Muscle layer of colon (tissue), 2 donors: Measurements from ENCODE around the gene TXNDC11.

Experiments
- H3K27ac ChIP-seq: one replicate; pipeline ENCODE4 v1.7.0; 2013; ENCODE audit warnings: low read depth, mild to moderate bottlenecking, low read length, moderate library complexity
- H3K27me3 ChIP-seq, 2 donors: one replicate each; pipeline ENCODE4 v1.7.0; 2013; ENCODE audit warnings: low read length in 2 of 2, mild to moderate bottlenecking in 2 of 2; ENCODE audit not compliant: insufficient read depth in 2 of 2, control insufficient read depth in 1 of 2
- H3K36me3 ChIP-seq: one replicate; pipeline ENCODE4 v1.7.0; 2013; ENCODE audit warnings: mild to moderate bottlenecking, low read length; ENCODE audit not compliant: insufficient read depth
- H3K4me1 ChIP-seq: one replicate; pipeline ENCODE4 v1.7.0; 2013; ENCODE audit warnings: mild to moderate bottlenecking, low read length; ENCODE audit not compliant: insufficient read depth
- H3K4me3 ChIP-seq, 2 donors: one replicate each; pipeline ENCODE4 v1.7.0; 2013; ENCODE audit warnings: low read length in 2 of 2, low read depth in 1 of 2, mild to moderate bottlenecking in 1 of 2, moderate library complexity in 1 of 2
- H3K9ac ChIP-seq: one replicate; pipeline ENCODE4 v1.7.0; 2013; ENCODE audit warnings: low read length
- H3K9me3 ChIP-seq: one replicate; pipeline ENCODE4 v1.7.0; 2013; ENCODE audit warnings: mild to moderate bottlenecking, low read length
- donor health status: abdominal sarcoma.
- donor health status: Adenocarcinoma of cecum.

Gene TXNDC11

GRCh38 chr16:11748404-11749254, 6.0 kb upstream of the TXNDC11 start:
- H3K4me1 ChIP-seq = peaks cover 4% of the 10 kb centered on the region
- H3K4me3 ChIP-seq = no peak overlapping the region
- H3K27me3 ChIP-seq = no peaks in the 10 kb centered on the region
- H3K9ac ChIP-seq = no peak overlapping the region
- H3K36me3 ChIP-seq = peaks cover 43% of the 10 kb centered on the region
- H3K9me3 ChIP-seq = no peaks in the 10 kb centered on the region
- H3K27ac ChIP-seq = no peak overlapping the region

GRCh38 chr16:11747949-11748403, 5.3 kb upstream of the TXNDC11 start:
- Histone ChIP-seq H3K9ac (no peak overlapping the region), H3K9me3 (no peaks in the 10 kb centered on the region), H3K27me3 (no peaks in the 10 kb centered on the region), H3K27ac (no peak overlapping the region), H3K4me3 (no peak overlapping the region), H3K4me1 (peaks cover 8% of the 10 kb centered on the region), H3K36me3 (peaks cover 37% of the 10 kb centered on the region)

- Histone ChIP-seq H3K9ac (no peak overlapping the region), H3K27ac (peak overlapping the region; percentile 87), H3K4me3 (no peak overlapping the region), H3K9me3 (no peaks in the 10 kb centered on the region), H3K27me3 (no peaks in the 10 kb centered on the region), H3K36me3 (peaks cover 8% of the 10 kb centered on the region), H3K4me1 (peaks cover 29% of the 10 kb centered on the region)
These were observed 1.4 kb upstream of the TXNDC11 start for GRCh38 chr16:11744075-11744470.

GRCh38 chr16:11743308-11744074, 834 bp upstream of the TXNDC11 start:
- peaks cover 31% of the 10 kb centered on the region for H3K4me1 ChIP-seq
- H3K9ac ChIP-seq = peak overlapping the region; percentile 39
- peaks cover 6% of the 10 kb centered on the region for H3K36me3 ChIP-seq
- H3K27me3 ChIP-seq = no peaks in the 10 kb centered on the region
- peak overlapping the region; percentile 87 for H3K27ac ChIP-seq
- peak overlapping the region; percentile 38 to 60 for H3K4me3 ChIP-seq
- no peaks in the 10 kb centered on the region for H3K9me3 ChIP-seq

- Histone ChIP-seq H3K4me1 (peaks cover 38% of the 10 kb centered on the region), H3K9me3 (no peaks in the 10 kb centered on the region), H3K27ac (peak overlapping the region; percentile 87), H3K9ac (peak overlapping the region; percentile 74), H3K27me3 (no peaks in the 10 kb centered on the region), H3K36me3 (no peaks in the 10 kb centered on the region), H3K4me3 (peak overlapping the region; percentile 83 to 89)
These were observed 543 bp downstream of the TXNDC11 start for GRCh38 chr16:11742093-11742535.

GRCh38 chr16:11740567-11740966, 2.1 kb downstream of the TXNDC11 start:
- Histone ChIP-seq H3K4me1 (peaks cover 44% of the 10 kb centered on the region), H3K9me3 (no peaks in the 10 kb centered on the region), H3K27me3 (no peaks in the 10 kb centered on the region), H3K27ac (no peak overlapping the region), H3K36me3 (peaks cover 10% of the 10 kb centered on the region), H3K4me3 (peak overlapping the region in 1 of 2 donors; percentile 89), H3K9ac (no peak overlapping the region)

GRCh38 chr16:11738742-11739544, 3.7 kb downstream of the TXNDC11 start:
- H3K27me3 ChIP-seq = no peaks in the 10 kb centered on the region
- no peak overlapping the region for H3K27ac ChIP-seq
- no peak overlapping the region for H3K4me3 ChIP-seq
- no peak overlapping the region for H3K9ac ChIP-seq
- H3K36me3 ChIP-seq = peaks cover 26% of the 10 kb centered on the region
- H3K9me3 ChIP-seq = no peaks in the 10 kb centered on the region
- peaks cover 53% of the 10 kb centered on the region for H3K4me1 ChIP-seq

- Histone ChIP-seq H3K27me3 (no peaks in the 10 kb centered on the region), H3K36me3 (peaks cover 29% of the 10 kb centered on the region), H3K9ac (no peak overlapping the region), H3K27ac (no peak overlapping the region), H3K4me3 (no peak overlapping the region), H3K4me1 (peaks cover 48% of the 10 kb centered on the region), H3K9me3 (no peaks in the 10 kb centered on the region)
These were observed 4.9 kb downstream of the TXNDC11 start for GRCh38 chr16:11737713-11738112.

GRCh38 chr16:11736903-11737302, 5.8 kb downstream of the TXNDC11 start:
- no peaks in the 10 kb centered on the region for H3K27me3 ChIP-seq
- peaks cover 48% of the 10 kb centered on the region for H3K4me1 ChIP-seq
- H3K9me3 ChIP-seq = no peaks in the 10 kb centered on the region
- peaks cover 37% of the 10 kb centered on the region for H3K36me3 ChIP-seq
- no peak overlapping the region for H3K9ac ChIP-seq
- H3K27ac ChIP-seq = no peak overlapping the region
- H3K4me3 ChIP-seq = no peak overlapping the region

GRCh38 chr16:11735787-11736186, 6.9 kb downstream of the TXNDC11 start:
- Histone ChIP-seq H3K4me1 (peaks cover 40% of the 10 kb centered on the region), H3K36me3 (peaks cover 38% of the 10 kb centered on the region), H3K9me3 (no peaks in the 10 kb centered on the region), H3K27me3 (no peaks in the 10 kb centered on the region), H3K4me3 (no peak overlapping the region), H3K27ac (no peak overlapping the region), H3K9ac (no peak overlapping the region)

- Histone ChIP-seq H3K4me1 (peaks cover 32% of the 10 kb centered on the region), H3K36me3 (peaks cover 41% of the 10 kb centered on the region), H3K4me3 (no peak overlapping the region), H3K27ac (no peak overlapping the region), H3K9ac (no peak overlapping the region), H3K27me3 (no peaks in the 10 kb centered on the region), H3K9me3 (no peaks in the 10 kb centered on the region)
These were observed 8.0 kb downstream of the TXNDC11 start for GRCh38 chr16:11734653-11735043.
